Vagina (tissue), 2 donors: Measurements from ENCODE around the gene GUCY1A1. TPM values are rescaled to one million over a fixed set of nuclear protein-coding genes. Genes with fewer than 3 reads are reported as not detected.

Experiments used
- DNase-seq, 2 donors: peaks; one replicate each; pipeline ENCODE4 v3.0.0-alpha.2; 2017; ENCODE audit errors: extremely low spot score in 2 of 2
- H3K27ac ChIP-seq: fragments of 200-600 bp; sonication (generic); one replicate; pipeline ENCODE4 v1.5.1; 2019
- H3K27me3 ChIP-seq: fragments of 200-600 bp; sonication (generic); one replicate; pipeline ENCODE4 v1.5.1; 2019
- H3K36me3 ChIP-seq, 2 donors: fragments of 200-600 bp; sonication (generic); one replicate each; pipeline ENCODE4 v1.5.1; 2017 to 2019
- H3K4me1 ChIP-seq: fragments of 200-600 bp; sonication (generic); one replicate; pipeline ENCODE4 v1.5.1; 2019
- H3K4me3 ChIP-seq, 2 donors: fragments of 200-600 bp; sonication (generic); 1 replicate in 1 of 2; 2 replicates in 1 of 2; pipeline ENCODE4 v1.5.1; 2016 to 2019
- H3K9me3 ChIP-seq: fragments of 200-600 bp; sonication (generic); one replicate; pipeline ENCODE4 v1.5.1; 2019
- POLR2A ChIP-seq, 2 donors: fragments of 450-650 bp; IDR thresholded peaks; one replicate each; pipeline ENCODE4 v1.6.1; 2017; ENCODE audit warnings: antibody characterized with exemption in 2 of 2, mild to moderate bottlenecking in 2 of 2, moderate library complexity in 2 of 2
- POLR2AphosphoS5 ChIP-seq, 2 donors: sonication (generic); formaldehyde crosslinking; IDR thresholded peaks; one replicate each; pipeline ENCODE4 v1.9.0; 2017; ENCODE audit warnings: antibody characterized with exemption in 2 of 2, mild to moderate bottlenecking in 2 of 2, low read depth in 1 of 2; ENCODE audit not compliant: insufficient read depth in 1 of 2
- intact Hi-C: fragments of 100-400 bp; cut with DNase I; formaldehyde crosslinking; loops from one replicate; pipeline ENCODE4 v1.15.1; 2023
- total RNA-seq: library from RNA; depleted of rRNA; stranded (reverse); fragments of >200 nt; gene quantifications from one replicate; pipeline ENCODE4 v1.2.3, GENCODE V29; 2016
- TF ChIP-seq, protein P1 (sequence below), 3 experiments: fragments of 450-650 bp in 2 of 3; fragments of 200-600 bp in 1 of 3; sonication (generic) in 1 of 3; IDR thresholded peaks; one replicate each; pipeline ENCODE4 v1.5.1; 2017 to 2019; ENCODE audit warnings: antibody characterized with exemption in 3 of 3, mild to moderate bottlenecking in 2 of 3, moderate library complexity in 2 of 3

Gene GUCY1A1
- total RNA-seq, 1 donor from 2014 or later = 21.6 TPM

DNA sequence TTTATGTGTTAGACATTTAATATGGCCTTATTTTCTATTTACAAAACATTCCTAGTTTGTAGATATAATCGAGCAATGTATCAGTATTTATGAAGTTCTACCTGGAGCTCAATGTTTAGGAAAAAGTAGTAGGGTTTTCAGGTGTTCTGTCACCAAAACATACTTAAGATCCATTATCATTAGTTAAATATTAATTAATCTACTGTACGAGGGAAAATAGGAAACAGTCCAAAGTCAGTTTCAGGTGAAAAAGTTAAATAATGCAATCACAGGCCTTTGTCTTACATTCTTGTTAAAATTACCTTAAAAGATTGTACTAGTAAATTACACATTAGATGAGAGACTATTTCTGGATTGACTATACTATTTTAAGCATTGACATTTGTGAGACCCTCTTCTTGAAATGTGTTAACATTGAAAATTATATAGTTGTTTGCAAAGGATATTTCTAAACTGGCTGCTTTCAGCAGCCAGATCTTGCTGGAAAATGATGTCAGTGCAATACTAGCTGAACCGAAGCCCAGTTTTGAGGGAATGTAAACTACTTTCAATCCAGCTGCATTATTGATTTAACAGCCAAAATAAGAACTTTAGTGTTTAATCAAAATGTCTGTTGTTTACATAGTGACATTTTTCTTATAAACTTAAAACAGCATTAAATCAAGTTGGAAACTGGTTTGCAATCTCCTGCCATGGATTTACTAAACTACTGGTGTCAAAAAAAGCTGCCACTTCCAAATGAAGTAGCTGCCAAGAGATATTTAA lies 111.5 kb downstream of the GUCY1A1 start:
- TF ChIP-seq POLR2A (IDR thresholded peaks at IDR 0.05) = no peak
- TF ChIP-seq POLR2AphosphoS5 (IDR thresholded peaks at IDR 0.05; ENCODE audit: insufficient read depth in 1 of 2, low read depth in 1 of 2) = no peak
- TF ChIP-seq, protein P1, sequence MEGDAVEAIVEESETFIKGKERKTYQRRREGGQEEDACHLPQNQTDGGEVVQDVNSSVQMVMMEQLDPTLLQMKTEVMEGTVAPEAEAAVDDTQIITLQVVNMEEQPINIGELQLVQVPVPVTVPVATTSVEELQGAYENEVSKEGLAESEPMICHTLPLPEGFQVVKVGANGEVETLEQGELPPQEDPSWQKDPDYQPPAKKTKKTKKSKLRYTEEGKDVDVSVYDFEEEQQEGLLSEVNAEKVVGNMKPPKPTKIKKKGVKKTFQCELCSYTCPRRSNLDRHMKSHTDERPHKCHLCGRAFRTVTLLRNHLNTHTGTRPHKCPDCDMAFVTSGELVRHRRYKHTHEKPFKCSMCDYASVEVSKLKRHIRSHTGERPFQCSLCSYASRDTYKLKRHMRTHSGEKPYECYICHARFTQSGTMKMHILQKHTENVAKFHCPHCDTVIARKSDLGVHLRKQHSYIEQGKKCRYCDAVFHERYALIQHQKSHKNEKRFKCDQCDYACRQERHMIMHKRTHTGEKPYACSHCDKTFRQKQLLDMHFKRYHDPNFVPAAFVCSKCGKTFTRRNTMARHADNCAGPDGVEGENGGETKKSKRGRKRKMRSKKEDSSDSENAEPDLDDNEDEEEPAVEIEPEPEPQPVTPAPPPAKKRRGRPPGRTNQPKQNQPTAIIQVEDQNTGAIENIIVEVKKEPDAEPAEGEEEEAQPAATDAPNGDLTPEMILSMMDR (IDR thresholded peaks at IDR 0.05) = no peak
- no peaks in the 10 kb centered on the region for H3K27me3 ChIP-seq
- H3K4me1 ChIP-seq = peaks cover 8% of the 10 kb centered on the region
- intact Hi-C loops = loop anchor here (10.0 kb wide), 1 partner anchor 113 kb away; the partner anchor contains the start of gene GUCY1A1
- H3K27ac ChIP-seq = peak overlapping the region; percentile 31
- no peak for DNase-seq
- no peak overlapping the region for H3K4me3 ChIP-seq
- H3K9me3 ChIP-seq = no peaks in the 10 kb centered on the region
- H3K36me3 ChIP-seq = no peaks in the 10 kb centered on the region

DNA sequence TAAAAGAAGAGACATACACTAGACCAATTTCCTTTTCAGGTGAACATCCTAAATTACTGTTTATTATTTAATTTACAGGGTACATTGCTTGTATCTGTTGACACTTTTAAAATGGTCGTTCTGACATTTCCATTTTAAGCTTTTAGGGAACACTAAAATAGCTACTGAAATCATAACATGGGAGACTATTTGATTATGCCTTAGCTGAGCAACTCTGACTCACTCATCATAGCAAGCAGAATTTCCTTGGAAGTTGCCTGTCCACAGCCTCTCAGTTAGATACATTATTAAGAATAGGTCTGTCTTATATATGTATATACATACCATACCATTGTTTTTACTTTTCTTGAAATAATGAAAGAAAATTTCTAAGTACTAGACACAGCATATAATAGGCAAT lies 114.1 kb downstream of the GUCY1A1 start:
- TF ChIP-seq POLR2A (IDR thresholded peaks at IDR 0.05) (no peak), POLR2AphosphoS5 (IDR thresholded peaks at IDR 0.05; ENCODE audit: insufficient read depth in 1 of 2, low read depth in 1 of 2) (no peak)
- TF ChIP-seq, protein P1 (IDR thresholded peaks at IDR 0.05) = no peak
- no peaks in the 10 kb centered on the region for H3K9me3 ChIP-seq
- DNase-seq = no peak
- H3K27me3 ChIP-seq = no peaks in the 10 kb centered on the region
- no peaks in the 10 kb centered on the region for H3K36me3 ChIP-seq
- H3K4me1 ChIP-seq = peaks cover 4% of the 10 kb centered on the region
- H3K27ac ChIP-seq = no peak overlapping the region
- no peak overlapping the region for H3K4me3 ChIP-seq
- intact Hi-C loops = no loop called here

DNA sequence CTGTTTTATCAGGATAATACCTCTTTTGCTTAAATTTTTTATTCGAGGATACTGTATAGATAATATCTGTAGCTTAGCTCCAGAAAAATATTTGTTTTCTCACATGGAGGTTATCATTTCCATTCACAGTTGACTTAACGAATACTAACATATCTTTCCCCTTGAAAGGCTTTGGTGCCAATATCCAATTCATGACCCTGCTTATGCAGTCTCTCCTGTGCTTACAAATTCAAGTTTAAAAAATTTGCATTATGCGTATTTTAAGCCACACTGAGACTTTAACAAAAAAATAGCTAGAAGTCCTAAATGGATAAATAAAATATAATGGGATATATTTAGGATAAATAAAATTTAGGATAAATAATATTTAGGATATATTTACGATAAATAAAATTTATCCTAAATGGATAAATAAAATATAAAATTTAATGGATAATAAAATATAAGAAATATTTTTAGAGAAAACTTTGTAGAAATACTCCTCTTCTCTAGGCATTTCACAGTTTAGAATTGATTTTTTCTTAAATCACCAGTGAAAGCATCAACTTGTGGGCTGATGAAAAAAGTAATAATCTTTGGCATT lies 114.7 kb downstream of the GUCY1A1 start:
- peaks cover 4% of the 10 kb centered on the region for H3K4me1 ChIP-seq
- H3K36me3 ChIP-seq = no peaks in the 10 kb centered on the region

More for the DNA sequence above, 114.7 kb downstream of the GUCY1A1 start:
- Histone ChIP-seq H3K9me3 (no peaks in the 10 kb centered on the region), H3K27me3 (no peaks in the 10 kb centered on the region), H3K27ac (no peak overlapping the region), H3K4me3 (no peak overlapping the region)
- TF ChIP-seq POLR2A (IDR thresholded peaks at IDR 0.05) = no peak
- TF ChIP-seq, protein P1 (IDR thresholded peaks at IDR 0.05) = no peak
- TF ChIP-seq POLR2AphosphoS5 (IDR thresholded peaks at IDR 0.05; ENCODE audit: insufficient read depth in 1 of 2, low read depth in 1 of 2) = no peak
- intact Hi-C loops = no loop called here
- DNase-seq = no peak

Other genes with a start within 250 kb of the GUCY1A1 start
- 22.8 TPM for gene GUCY1B1, start 92.2 kb downstream of the GUCY1A1 start, total RNA-seq
- not detected for gene ASIC5, start 199.4 kb downstream of the GUCY1A1 start, total RNA-seq
- not detected for gene TDO2, start 236.8 kb downstream of the GUCY1A1 start, total RNA-seq